ENCODE data around the gene SPARC.
A peak's percentile ranks its signal among the peaks of the same experiment; 100 is the strongest.

Gene SPARC

GRCh38 chr5:151707567-151707966 lies 20.9 kb upstream of the SPARC start:
- Histone ChIP-seq H3K4me1 (ENCODE audit: low read length) (peaks cover 17% of the 10 kb centered on the region), H3K4me3 (ENCODE audit: low read length) (no peak overlapping the region), H3K27me3 (replicated peaks; ENCODE audit: insufficient read depth, low read length) (no peaks in the 10 kb centered on the region), H3K9ac (ENCODE audit: low read length) (no peak overlapping the region), H3K36me3 (replicated peaks; ENCODE audit: insufficient read depth, low read length) (no peaks in the 10 kb centered on the region), H3K9me3 (replicated peaks; ENCODE audit: insufficient read depth, low read length) (no peaks in the 10 kb centered on the region), H3K9me2 (replicated peaks; ENCODE audit: insufficient read depth, low read length) (no peaks in the 10 kb centered on the region), H3K4me2 (ENCODE audit: low read depth, low read length) (no peak overlapping the region), H2AFZ (ENCODE audit: low read length) (no peak overlapping the region), H4K20me1 (ENCODE audit: insufficient read depth, low read length) (no peaks in the 10 kb centered on the region), H3K27ac (ENCODE audit: low read length) (no peak overlapping the region), H3F3A (ENCODE audit: insufficient read depth, low read length) (no peaks in the 10 kb centered on the region), H3K79me2 (ENCODE audit: low read length) (no peaks in the 10 kb centered on the region)
- no peak for DNase-seq
- TF ChIP-seq EZH2phosphoT487 (IDR thresholded peaks at IDR 0.05; ENCODE audit: low read length) (no peak), EZH2 (optimal IDR thresholded peaks at IDR 0.05; ENCODE audit: low read depth, low read length) (no peak), CTCF (IDR thresholded peaks at IDR 0.05; ENCODE audit: low read length) (no peak)

GRCh38 chr5:151706906-151707305 lies 20.2 kb upstream of the SPARC start:
- H3K36me3 ChIP-seq (replicated peaks; ENCODE audit: insufficient read depth, low read length): no peaks in the 10 kb centered on the region
- H3K27me3 ChIP-seq (replicated peaks; ENCODE audit: insufficient read depth, low read length): no peaks in the 10 kb centered on the region
- H3K27ac ChIP-seq (ENCODE audit: low read length): no peak overlapping the region
- H2AFZ ChIP-seq (ENCODE audit: low read length): no peak overlapping the region
- H3F3A ChIP-seq (ENCODE audit: insufficient read depth, low read length): no peaks in the 10 kb centered on the region
- no peak for TF ChIP-seq CTCF (IDR thresholded peaks at IDR 0.05; ENCODE audit: low read length)
- no peak for TF ChIP-seq EZH2phosphoT487 (IDR thresholded peaks at IDR 0.05; ENCODE audit: low read length)
- no peak for TF ChIP-seq EZH2 (optimal IDR thresholded peaks at IDR 0.05; ENCODE audit: low read depth, low read length)
- H3K4me3 ChIP-seq (ENCODE audit: low read length): no peak overlapping the region
- H3K4me1 ChIP-seq (ENCODE audit: low read length): peaks cover 21% of the 10 kb centered on the region
- H4K20me1 ChIP-seq (ENCODE audit: insufficient read depth, low read length): no peaks in the 10 kb centered on the region
- no peak for DNase-seq
- no peak overlapping the region for H3K4me2 ChIP-seq (ENCODE audit: low read depth, low read length)
- H3K79me2 ChIP-seq (ENCODE audit: low read length): no peaks in the 10 kb centered on the region
- H3K9me3 ChIP-seq (replicated peaks; ENCODE audit: insufficient read depth, low read length): no peaks in the 10 kb centered on the region
- no peak overlapping the region for H3K9ac ChIP-seq (ENCODE audit: low read length)
- no peaks in the 10 kb centered on the region for H3K9me2 ChIP-seq (replicated peaks; ENCODE audit: insufficient read depth, low read length)

GRCh38 chr5:151703780-151704179 lies 17.1 kb upstream of the SPARC start:
- H3K79me2 ChIP-seq (ENCODE audit: low read length): no peaks in the 10 kb centered on the region
- DNase-seq: no peak
- no peak for TF ChIP-seq EZH2 (optimal IDR thresholded peaks at IDR 0.05; ENCODE audit: low read depth, low read length)
- TF ChIP-seq EZH2phosphoT487 (IDR thresholded peaks at IDR 0.05; ENCODE audit: low read length): no peak
- TF ChIP-seq CTCF (IDR thresholded peaks at IDR 0.05; ENCODE audit: low read length): no peak
- H3K4me3 ChIP-seq (ENCODE audit: low read length): no peak overlapping the region
- no peaks in the 10 kb centered on the region for H3F3A ChIP-seq (ENCODE audit: insufficient read depth, low read length)
- no peaks in the 10 kb centered on the region for H3K36me3 ChIP-seq (replicated peaks; ENCODE audit: insufficient read depth, low read length)
- peak overlapping the region; percentile 52 for H3K4me2 ChIP-seq (ENCODE audit: low read depth, low read length)
- H3K9ac ChIP-seq (ENCODE audit: low read length): no peak overlapping the region
- no peaks in the 10 kb centered on the region for H3K9me2 ChIP-seq (replicated peaks; ENCODE audit: insufficient read depth, low read length)
- H3K27me3 ChIP-seq (replicated peaks; ENCODE audit: insufficient read depth, low read length): no peaks in the 10 kb centered on the region
- no peak overlapping the region for H3K27ac ChIP-seq (ENCODE audit: low read length)
- H3K9me3 ChIP-seq (replicated peaks; ENCODE audit: insufficient read depth, low read length): no peaks in the 10 kb centered on the region
- H2AFZ ChIP-seq (ENCODE audit: low read length): no peak overlapping the region
- H3K4me1 ChIP-seq (ENCODE audit: low read length): peaks cover 21% of the 10 kb centered on the region
- no peaks in the 10 kb centered on the region for H4K20me1 ChIP-seq (ENCODE audit: insufficient read depth, low read length)
